Stimulated activated CD4-positive, alpha-beta T cell treated with anti-CD3 and anti-CD28 coated beads, TNF-alpha, amount 100 ng/mL, for 48 hours (primary cell): ENCODE results near the gene NPAT.

ENCODE experiments used
- DNase-seq, 3 donors: peaks; one replicate each; pipeline ENCODE4 v3.0.0-alpha.2; 2020; ENCODE audit warnings: low read depth in 3 of 3

NPAT gene

GRCh38 chr11:108222574-108223347, at the start of gene NPAT, which contains the start of gene ATM:
Gene NPAT, minus strand, starts transcription at chr11:108222638. Its CDS starts 102 bp downstream, at chr11:108222536.
Gene ATM, plus strand, starts transcription at chr11:108223067. Its CDS starts 4,558 bp downstream, at chr11:108227625.
- peak; percentile 94 to 97 (median 94) for DNase-seq

- no peak for DNase-seq
These were observed 47.1 kb upstream of the NPAT start for GRCh38 chr11:108269583-108269982.

GRCh38 chr11:108253176-108253575, 30.7 kb upstream of the NPAT start:
- no peak for DNase-seq

- DNase-seq = no peak
These were observed 24.4 kb upstream of the NPAT start for GRCh38 chr11:108246885-108247284.

GRCh38 chr11:108246308-108246707, 23.9 kb upstream of the NPAT start:
- DNase-seq = no peak

GRCh38 chr11:108242422-108242821, 20.0 kb upstream of the NPAT start:
- no peak for DNase-seq

- peak in 1 of 3 donors; percentile 19 for DNase-seq
These were observed 19.0 kb upstream of the NPAT start for GRCh38 chr11:108241330-108242037.

GRCh38 chr11:108239076-108239475, 16.6 kb upstream of the NPAT start:
- no peak for DNase-seq

- DNase-seq = no peak
These were observed 14.6 kb upstream of the NPAT start for GRCh38 chr11:108237058-108237481.

GRCh38 chr11:108235633-108236032, 13.2 kb upstream of the NPAT start:
- no peak for DNase-seq

GRCh38 chr11:108235192-108235591, 12.8 kb upstream of the NPAT start:
- no peak for DNase-seq

- no peak for DNase-seq
These were observed 11.0 kb upstream of the NPAT start for GRCh38 chr11:108233277-108233945.

GRCh38 chr11:108228251-108228650, 5.8 kb upstream of the NPAT start:
- no peak for DNase-seq

- no peak for DNase-seq
These were observed 3.6 kb upstream of the NPAT start for GRCh38 chr11:108226036-108226435.

GRCh38 chr11:108224911-108225786, 2.7 kb upstream of the NPAT start:
- peak in 1 of 3 donors; percentile 14 for DNase-seq

GRCh38 chr11:108224366-108224765, 1.9 kb upstream of the NPAT start:
- DNase-seq = no peak

- DNase-seq = no peak
These were observed 1.1 kb upstream of the NPAT start for GRCh38 chr11:108223348-108224149.

- no peak for DNase-seq
These were observed 396 bp downstream of the NPAT start for GRCh38 chr11:108221911-108222573.

GRCh38 chr11:108221371-108221770, 1.1 kb downstream of the NPAT start:
- DNase-seq = no peak

- DNase-seq = no peak
These were observed 1.6 kb downstream of the NPAT start for GRCh38 chr11:108220721-108221336.
